Prostate gland (tissue), 2 donors: ENCODE data around the gene RCC2.

Experiments used
- CTCF ChIP-seq, 4 experiments: fragments of 200-600 bp in 2 of 4; fragments of 450-650 bp in 2 of 4; sonication (generic) in 2 of 4; IDR thresholded peaks; 1 replicate in 3 of 4; 2 replicates in 1 of 4; pipeline ENCODE4 v1.5.1; 2016 to 2019; ENCODE audit warnings: antibody characterized with exemption in 4 of 4, mild to moderate bottlenecking in 2 of 4, moderate library complexity in 2 of 4
- POLR2A ChIP-seq: fragments of 450-650 bp; IDR thresholded peaks from one replicate; pipeline ENCODE4 v1.6.1; 2016; ENCODE audit warnings: antibody characterized with exemption, mild to moderate bottlenecking

DNA sequence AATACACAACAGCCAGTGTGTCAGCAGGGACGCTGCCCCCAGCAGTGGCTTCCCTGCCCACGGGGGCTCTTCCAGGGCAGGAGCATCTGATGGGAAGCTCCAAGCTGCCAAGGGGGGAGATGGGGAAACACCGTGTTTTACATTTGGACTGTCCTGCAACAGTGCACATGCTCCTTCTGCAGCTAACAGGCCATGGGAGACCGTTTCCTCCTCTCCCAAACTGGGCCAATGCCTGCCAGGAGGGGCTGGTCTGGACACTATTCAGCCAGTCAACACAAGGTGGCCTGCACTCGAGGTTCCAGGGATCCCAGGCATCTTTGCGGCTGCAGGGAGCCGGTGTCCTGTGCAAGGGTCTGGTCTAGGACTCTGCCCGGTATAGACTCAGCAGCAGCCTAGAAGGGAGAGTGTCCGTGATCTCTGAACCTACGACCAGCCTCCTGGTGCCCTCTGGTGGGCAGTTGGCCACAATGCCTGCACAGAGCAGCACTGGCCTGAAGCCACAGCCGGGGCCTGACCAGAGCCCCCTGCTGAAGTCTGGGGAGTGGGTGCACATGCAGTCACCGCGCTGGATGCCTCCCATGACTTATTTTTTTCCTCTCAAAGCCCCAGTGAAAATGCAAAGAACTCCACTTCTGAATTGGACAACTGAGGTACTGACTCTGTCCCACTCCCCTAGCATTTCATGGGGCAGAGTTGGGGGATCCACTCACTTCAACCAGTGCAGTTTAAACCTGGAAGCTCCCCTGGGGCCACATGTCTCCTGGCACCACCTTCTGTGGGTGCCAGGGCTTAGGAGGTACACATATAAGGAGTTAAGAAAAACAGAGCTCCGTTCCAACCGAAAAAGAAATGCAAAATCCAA, 33.3 kb downstream of the RCC2 start:
- TF ChIP-seq CTCF (IDR thresholded peaks at IDR 0.05) (peak; percentile 20 to 76 (median 55)), POLR2A (no peak)
